Hepatocyte (in vitro differentiated cells): Measurements from ENCODE around the gene TRIM52. TPM values are rescaled to one million over a fixed set of nuclear protein-coding genes. Genes with fewer than 3 reads are reported as not detected.

Experiments used
- DNase-seq: peaks from one replicate; pipeline ENCODE4 v3.0.0-alpha.2; 2016; ENCODE audit warnings: low spot score
- H2AFZ ChIP-seq: fragments of 200-600 bp; sonication (generic); 2 replicates; pipeline ENCODE4 v1.6.0; 2016; ENCODE audit warnings: antibody characterized with exemption, mild to moderate bottlenecking
- H3K27ac ChIP-seq: fragments of 200-600 bp; sonication (generic); 2 replicates; pipeline ENCODE4 v1.5.1; 2016; ENCODE audit warnings: mild to moderate bottlenecking
- H3K27me3 ChIP-seq: fragments of 200-600 bp; sonication (generic); 2 replicates; pipeline ENCODE4 v1.6.1; 2016
- H3K36me3 ChIP-seq: fragments of 200-600 bp; sonication (generic); replicated peaks from 2 replicates; pipeline ENCODE4 v1.5.1; 2016; ENCODE audit warnings: low read depth; ENCODE audit not compliant: insufficient read depth
- H3K4me1 ChIP-seq: fragments of 200-600 bp; sonication (generic); 2 replicates; pipeline ENCODE4 v1.5.1; 2016; ENCODE audit warnings: mild to moderate bottlenecking, moderate library complexity; ENCODE audit not compliant: insufficient read depth
- H3K4me2 ChIP-seq: fragments of 200-600 bp; sonication (generic); 2 replicates; pipeline ENCODE4 v1.6.0; 2016
- H3K4me3 ChIP-seq: fragments of 200-600 bp; sonication (generic); 2 replicates; pipeline ENCODE4 v1.5.1; 2016; ENCODE audit warnings: mild to moderate bottlenecking
- H3K79me2 ChIP-seq: fragments of 200-600 bp; sonication (generic); 2 replicates; pipeline ENCODE4 v1.6.0; 2017; ENCODE audit warnings: mild to moderate bottlenecking
- H3K9me2 ChIP-seq: fragments of 200-600 bp; sonication (generic); replicated peaks from 2 replicates; pipeline ENCODE4 v1.6.0; 2017; ENCODE audit warnings: mild to moderate bottlenecking; ENCODE audit not compliant: insufficient read depth
- H3K9me3 ChIP-seq: fragments of 200-600 bp; sonication (generic); 2 replicates; pipeline ENCODE4 v1.5.1; 2016; ENCODE audit warnings: low read depth, mild to moderate bottlenecking
- H4K20me1 ChIP-seq: fragments of 200-600 bp; sonication (generic); 2 replicates; pipeline ENCODE4 v1.6.0; 2016; ENCODE audit warnings: mild to moderate bottlenecking; ENCODE audit not compliant: insufficient read depth, poor library complexity, severe bottlenecking
- CTCF ChIP-seq: fragments of 200-600 bp; sonication (generic); IDR thresholded peaks from 2 replicates; pipeline ENCODE4 v1.5.1; 2016; ENCODE audit warnings: antibody characterized with exemption, mild to moderate bottlenecking; ENCODE audit not compliant: poor library complexity
- EZH2 ChIP-seq: fragments of 200-600 bp; sonication (generic); IDR thresholded peaks from 2 replicates; pipeline ENCODE4 v1.6.1; 2016; ENCODE audit warnings: antibody characterized with exemption, mild to moderate bottlenecking, borderline replicate concordance
- EZH2phosphoT487 ChIP-seq: fragments of 200-600 bp; sonication (generic); IDR thresholded peaks from one replicate; pipeline ENCODE4 v1.6.1; 2018; ENCODE audit warnings: antibody characterized with exemption, mild to moderate bottlenecking, low read depth, moderate library complexity; ENCODE audit not compliant: unreplicated experiment, severe bottlenecking
- WGBS: methylation state at CpG from one replicate; pipeline ENCODE4 v1.1.6; 2016; ENCODE audit warnings: low lambda C conversion rate; ENCODE audit errors: missing lambda C conversion rate; 5-methylcytosine and 5-hydroxymethylcytosine counted together
- polyA plus RNA-seq: library from polyadenylated mRNA; unstranded; fragments of >200 nt; fragmentation: Nextera tagmentation; extraction: Ambion mirVana; gene quantifications from 2 replicates; pipeline ENCODE4 v1.2.1, GENCODE V29; 2016
- total RNA-seq: library from RNA; depleted of rRNA; stranded (reverse); fragments of >200 nt; gene quantifications from 2 replicates; pipeline ENCODE4 v1.2.3, GENCODE V29; 2014

The TRIM52 gene
- total and polyA plus RNA-seq, 2 experiments from 2014 or later = 9.9 to 13.2 TPM

GRCh38 chr5:181229996-181230395 is 30.9 kb downstream of the TRIM52 start:
- Histone ChIP-seq H3K4me2 (no peak overlapping the region), H3K4me1 (no peaks in the 10 kb centered on the region), H3K4me3 (no peak overlapping the region), H3K9me3 (no peaks in the 10 kb centered on the region), H3K27me3 (no peaks in the 10 kb centered on the region), H3K36me3 (no peaks in the 10 kb centered on the region), H3K27ac (no peak overlapping the region), H2AFZ (no peak overlapping the region), H3K79me2 (peaks cover 37% of the 10 kb centered on the region), H4K20me1 (no peaks in the 10 kb centered on the region), H3K9me2 (no peaks in the 10 kb centered on the region)
- 96% methylated on average over 13 of the region's 13 CpGs for WGBS
- DNase-seq = no peak
- TF ChIP-seq EZH2 = no peak
- no peak for TF ChIP-seq EZH2phosphoT487
- TF ChIP-seq CTCF = no peak

DNA sequence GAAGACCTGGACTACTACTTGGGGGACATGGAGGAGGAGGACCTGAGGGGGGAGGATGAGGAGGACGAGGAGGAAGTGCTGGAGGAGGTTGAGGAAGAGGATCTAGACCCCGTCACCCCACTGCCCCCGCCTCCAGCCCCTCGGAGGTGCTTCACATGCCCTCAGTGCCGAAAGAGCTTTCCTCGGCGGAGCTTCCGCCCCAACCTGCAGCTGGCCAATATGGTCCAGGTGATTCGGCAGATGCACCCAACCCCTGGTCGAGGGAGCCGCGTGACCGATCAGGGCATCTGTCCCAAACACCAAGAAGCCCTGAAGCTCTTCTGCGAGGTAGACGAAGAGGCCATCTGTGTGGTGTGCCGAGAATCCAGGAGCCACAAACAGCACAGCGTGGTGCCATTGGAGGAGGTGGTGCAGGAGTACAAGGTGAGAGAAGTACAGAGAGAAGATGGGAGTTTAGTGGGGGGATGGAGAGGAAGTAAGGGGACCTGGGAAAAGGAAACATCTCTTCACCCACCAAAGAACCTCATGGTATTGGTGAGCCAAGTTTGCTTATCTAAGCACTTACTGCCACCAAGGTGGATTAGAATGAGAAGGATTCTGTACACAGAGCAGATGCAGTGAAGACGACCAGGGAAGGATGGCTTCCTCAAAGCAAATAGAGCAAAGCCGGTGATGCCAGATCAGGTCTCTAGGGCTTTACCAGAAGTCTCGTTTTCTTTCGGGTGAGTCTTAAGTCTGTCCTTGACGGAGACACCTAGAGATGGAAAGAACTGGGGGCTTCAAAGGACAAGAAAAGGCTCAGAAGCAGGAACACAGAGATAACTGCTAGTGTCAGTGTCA is 36.3 kb downstream of the TRIM52 start:
- DNase-seq = no peak
- Histone ChIP-seq H4K20me1 (no peaks in the 10 kb centered on the region), H3K9me3 (no peaks in the 10 kb centered on the region), H3K9me2 (no peaks in the 10 kb centered on the region), H3K36me3 (no peaks in the 10 kb centered on the region), H3K4me2 (peak overlapping the region; percentile 83), H3K4me3 (peak overlapping the region; percentile 68), H3K27ac (peak overlapping the region; percentile 98), H3K4me1 (peaks cover 6% of the 10 kb centered on the region), H3K27me3 (no peaks in the 10 kb centered on the region), H2AFZ (no peak overlapping the region), H3K79me2 (peaks cover 49% of the 10 kb centered on the region)
- TF ChIP-seq CTCF (no peak), EZH2 (no peak), EZH2phosphoT487 (no peak)
- 89% methylated on average over 22 of the region's 22 CpGs for WGBS

- peak; percentile 78 for DNase-seq
- H3K36me3 ChIP-seq = no peaks in the 10 kb centered on the region
- no peaks in the 10 kb centered on the region for H4K20me1 ChIP-seq
- H3K79me2 ChIP-seq = peaks cover 45% of the 10 kb centered on the region
- WGBS = 4% methylated on average over 17 of the region's 31 CpGs
- no peaks in the 10 kb centered on the region for H3K27me3 ChIP-seq
- H3K9me3 ChIP-seq = no peaks in the 10 kb centered on the region
- H2AFZ ChIP-seq = peak overlapping the region; percentile 67
- TF ChIP-seq EZH2phosphoT487 (no peak), EZH2 (no peak), CTCF (no peak)
- H3K27ac ChIP-seq = peak overlapping the region; percentile 98
- peak overlapping the region; percentile 68 for H3K4me3 ChIP-seq
- H3K9me2 ChIP-seq = no peaks in the 10 kb centered on the region
- H3K4me2 ChIP-seq = peak overlapping the region; percentile 83
- H3K4me1 ChIP-seq = peaks cover 6% of the 10 kb centered on the region
Measured at GRCh38 chr5:181223729-181224389, 37.1 kb downstream of the TRIM52 start.
